Esophagus squamous epithelium (tissue), 4 donors: ENCODE measurements around the gene PDLIM5.

ENCODE experiments used
- POLR2A ChIP-seq, 4 donors: fragments of 450-650 bp; IDR thresholded peaks; one replicate each; pipeline ENCODE4 v1.6.1; 2017; ENCODE audit warnings: antibody characterized with exemption in 4 of 4, mild to moderate bottlenecking in 4 of 4, moderate library complexity in 3 of 4
- TF ChIP-seq, protein P1 (sequence below), 6 experiments: fragments of 450-650 bp in 4 of 6; fragments of 200-600 bp in 2 of 6; sonication (generic) in 2 of 6; IDR thresholded peaks; one replicate each; pipeline ENCODE4 v1.5.1; 2016 to 2019; ENCODE audit warnings: antibody characterized with exemption in 6 of 6, mild to moderate bottlenecking in 4 of 6, moderate library complexity in 4 of 6

DNA sequence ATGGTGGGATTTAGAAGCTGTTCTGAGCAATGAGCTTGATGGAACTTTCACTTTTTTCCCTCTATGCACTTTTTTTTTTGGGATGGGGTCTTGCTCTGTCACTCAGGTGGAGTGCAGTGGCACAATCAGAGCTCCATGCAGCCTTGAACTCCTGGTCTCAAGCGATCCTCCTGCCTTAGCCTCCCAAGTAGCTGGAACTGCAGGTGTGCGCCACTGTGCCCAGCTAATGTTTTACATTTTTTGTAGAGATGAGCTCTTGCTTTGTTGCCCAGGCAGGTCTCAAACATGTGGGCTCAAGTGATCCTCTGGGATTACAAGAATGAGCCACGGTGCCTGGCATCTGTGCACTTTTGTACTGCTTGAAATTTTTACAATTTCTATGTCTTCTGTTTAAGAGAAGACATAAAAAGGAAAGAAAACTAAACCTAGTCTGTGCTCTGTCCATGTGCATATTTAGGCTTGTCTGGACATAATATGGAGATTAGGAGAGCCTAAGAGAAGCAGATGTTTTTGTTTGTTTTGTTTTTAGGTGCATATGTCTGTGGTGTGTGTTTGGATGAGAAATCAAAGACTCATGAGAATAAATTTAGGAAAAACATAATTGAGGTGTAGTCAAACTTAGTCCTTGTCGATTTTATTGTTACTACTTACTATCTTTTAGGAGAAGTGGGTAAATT lies 16.5 kb downstream of the PDLIM5 start:
- TF ChIP-seq, protein P1, sequence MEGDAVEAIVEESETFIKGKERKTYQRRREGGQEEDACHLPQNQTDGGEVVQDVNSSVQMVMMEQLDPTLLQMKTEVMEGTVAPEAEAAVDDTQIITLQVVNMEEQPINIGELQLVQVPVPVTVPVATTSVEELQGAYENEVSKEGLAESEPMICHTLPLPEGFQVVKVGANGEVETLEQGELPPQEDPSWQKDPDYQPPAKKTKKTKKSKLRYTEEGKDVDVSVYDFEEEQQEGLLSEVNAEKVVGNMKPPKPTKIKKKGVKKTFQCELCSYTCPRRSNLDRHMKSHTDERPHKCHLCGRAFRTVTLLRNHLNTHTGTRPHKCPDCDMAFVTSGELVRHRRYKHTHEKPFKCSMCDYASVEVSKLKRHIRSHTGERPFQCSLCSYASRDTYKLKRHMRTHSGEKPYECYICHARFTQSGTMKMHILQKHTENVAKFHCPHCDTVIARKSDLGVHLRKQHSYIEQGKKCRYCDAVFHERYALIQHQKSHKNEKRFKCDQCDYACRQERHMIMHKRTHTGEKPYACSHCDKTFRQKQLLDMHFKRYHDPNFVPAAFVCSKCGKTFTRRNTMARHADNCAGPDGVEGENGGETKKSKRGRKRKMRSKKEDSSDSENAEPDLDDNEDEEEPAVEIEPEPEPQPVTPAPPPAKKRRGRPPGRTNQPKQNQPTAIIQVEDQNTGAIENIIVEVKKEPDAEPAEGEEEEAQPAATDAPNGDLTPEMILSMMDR (IDR thresholded peaks at IDR 0.05), result no peak
- no peak for TF ChIP-seq POLR2A (IDR thresholded peaks at IDR 0.05)
